Measurements from ENCODE around the gene SPATA20.

The SPATA20 gene

DNA sequence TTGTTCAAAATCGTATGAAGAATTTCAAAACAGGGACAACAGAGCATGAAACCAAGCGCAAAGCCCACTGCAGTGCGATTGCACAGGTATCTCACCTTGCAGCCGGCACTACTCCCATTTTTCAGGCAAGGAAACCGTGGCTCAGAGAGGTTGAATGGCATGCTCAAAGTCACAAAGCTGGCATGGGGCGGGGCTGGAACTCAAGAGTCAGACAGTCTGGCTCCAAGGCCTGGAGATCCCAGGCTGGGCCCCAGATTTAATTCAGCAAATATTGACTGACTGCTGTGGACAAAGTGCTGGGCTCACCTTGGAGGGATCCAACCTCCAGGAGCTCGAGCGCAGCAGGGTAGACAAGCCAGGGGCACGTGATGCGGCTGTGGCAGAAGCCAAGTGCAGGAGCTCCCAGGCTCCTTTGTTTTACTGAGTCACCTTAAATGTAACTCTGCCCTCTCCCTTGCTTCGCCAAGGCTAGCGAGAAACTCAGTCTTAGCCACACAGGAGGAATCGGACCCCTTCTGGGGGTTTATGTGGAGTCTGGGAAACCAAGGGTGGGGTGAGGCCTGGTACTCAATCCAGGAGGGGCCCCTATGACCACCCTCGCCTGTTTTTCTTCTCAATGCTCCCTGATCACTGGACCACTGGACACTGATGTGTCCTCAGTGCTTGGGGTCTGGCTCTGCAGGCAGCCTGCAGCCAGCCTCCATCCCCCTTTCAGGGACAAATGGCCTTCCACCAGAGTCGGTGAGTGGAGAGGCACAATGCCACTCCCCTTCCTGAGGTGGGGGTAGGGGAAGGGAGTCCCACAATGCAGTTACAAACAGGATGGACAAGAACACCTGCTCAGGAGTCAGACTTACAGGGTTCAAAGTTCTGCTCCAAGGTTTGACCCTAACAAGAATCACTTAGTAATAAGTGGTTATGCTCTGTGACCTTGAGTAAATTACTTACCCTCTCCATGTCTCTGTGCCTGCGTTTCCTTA lies 3.9 kb upstream of the SPATA20 start:
- no peak overlapping the region for H3K18ac ChIP-seq (ENCODE audit: low read length)
- WGBS (ENCODE audit: extremely low coverage, insufficient coverage, insufficient read length) = no CpG with 5 or more reads among the region's 16 CpGs
- no peak overlapping the region for H4K8ac ChIP-seq (ENCODE audit: low read depth, low read length)

GRCh38 chr17:50544516-50544915 lies 2.5 kb upstream of the SPATA20 start:
- H3K9me3 ChIP-seq (ENCODE audit: insufficient read depth, low read depth, low read length) = no peaks in the 10 kb centered on the region

More for the DNA sequence above, 3.9 kb upstream of the SPATA20 start:
- Histone ChIP-seq H4K12ac (ENCODE audit: low read depth, low read length) (no peak overlapping the region), H3K14ac (ENCODE audit: low read length) (no peak overlapping the region), H3K4me3 (ENCODE audit: low read depth, low read length) (no peak overlapping the region), H2AK5ac (ENCODE audit: low read length) (no peak overlapping the region), H3K9ac (ENCODE audit: low read length) (no peak overlapping the region), H3K4ac (ENCODE audit: low read depth, low read length) (no peak overlapping the region), H3K79me1 (ENCODE audit: low read length) (peaks cover 13% of the 10 kb centered on the region), H2BK5ac (ENCODE audit: low read depth, low read length, poor library complexity) (no peak overlapping the region), H3K27me3 (ENCODE audit: insufficient read depth, low read length) (no peaks in the 10 kb centered on the region), H4K91ac (ENCODE audit: low read depth, low read length) (peak overlapping the region; percentile 7), H3K4me2 (ENCODE audit: low read length) (no peak overlapping the region), H2BK120ac (ENCODE audit: insufficient read depth, low read length, poor library complexity) (peak overlapping the region; percentile 4), H2AFZ (ENCODE audit: insufficient read depth, low read length, poor library complexity) (no peak overlapping the region), H3K79me2 (ENCODE audit: control insufficient read depth, insufficient read depth, low read length, poor library complexity) (peaks cover 3% of the 10 kb centered on the region), H3K23ac (ENCODE audit: low read length) (no peak overlapping the region), H2BK12ac (ENCODE audit: low read length) (no peak overlapping the region), H3K4me1 (ENCODE audit: control insufficient read depth in 1 of 2, insufficient read depth in 2 of 2, low read length in 2 of 2) (peaks cover 25 to 28% of the 10 kb centered on the region in 2 experiments), H3K27ac (ENCODE audit: low read depth, low read length) (no peak overlapping the region), H3K36me3 (ENCODE audit: control insufficient read depth in 1 of 2, insufficient read depth in 2 of 2, low read length in 2 of 2) (peaks cover 21 to 25% of the 10 kb centered on the region in 2 experiments), H3K9me3 (ENCODE audit: insufficient read depth, low read depth, low read length) (no peaks in the 10 kb centered on the region)
- no peak for DNase-seq

DNA sequence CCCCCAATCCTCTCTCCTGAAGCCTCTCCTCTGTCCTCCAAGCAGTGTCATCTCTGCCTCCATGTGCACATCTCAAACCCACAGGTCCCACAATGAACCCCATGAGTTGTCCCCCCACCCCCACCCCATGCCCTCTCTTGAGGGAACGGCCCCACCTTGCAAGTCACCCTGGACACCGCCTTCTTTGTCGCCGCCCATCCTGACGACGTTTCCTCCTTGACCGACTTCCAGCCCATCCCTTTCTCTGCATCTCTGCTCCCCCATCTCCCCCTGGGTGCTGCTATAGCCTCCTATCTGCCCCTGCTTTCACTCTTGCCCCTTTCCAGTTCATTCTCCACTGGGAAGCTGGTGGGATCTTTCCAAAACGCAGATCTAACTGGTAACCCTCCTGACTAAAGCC lies 1.7 kb upstream of the SPATA20 start:
- H3K18ac ChIP-seq (ENCODE audit: low read length) = no peak overlapping the region
- peaks cover 13% of the 10 kb centered on the region for H3K79me1 ChIP-seq (ENCODE audit: low read length)
- H2BK12ac ChIP-seq (ENCODE audit: low read length) = no peak overlapping the region
- no peak for DNase-seq
- no peak overlapping the region for H4K12ac ChIP-seq (ENCODE audit: low read depth, low read length)
- no peak overlapping the region for H4K91ac ChIP-seq (ENCODE audit: low read depth, low read length)
- no peak overlapping the region for H3K4me2 ChIP-seq (ENCODE audit: low read length)
- H3K9me3 ChIP-seq (ENCODE audit: insufficient read depth, low read depth, low read length) = no peaks in the 10 kb centered on the region
- no peak overlapping the region for H2BK120ac ChIP-seq (ENCODE audit: insufficient read depth, low read length, poor library complexity)
- peaks cover 2 to 10% of the 10 kb centered on the region in 2 experiments for H3K36me3 ChIP-seq (ENCODE audit: control insufficient read depth in 1 of 2, insufficient read depth in 2 of 2, low read length in 2 of 2)
- no peak overlapping the region for H3K4me3 ChIP-seq (ENCODE audit: low read depth, low read length)
- peaks cover 3% of the 10 kb centered on the region for H3K79me2 ChIP-seq (ENCODE audit: control insufficient read depth, insufficient read depth, low read length, poor library complexity)
- H3K27ac ChIP-seq (ENCODE audit: low read depth, low read length) = no peak overlapping the region
- H2BK5ac ChIP-seq (ENCODE audit: low read depth, low read length, poor library complexity) = no peak overlapping the region
- H4K8ac ChIP-seq (ENCODE audit: low read depth, low read length) = no peak overlapping the region
- H3K14ac ChIP-seq (ENCODE audit: low read length) = no peak overlapping the region
- WGBS (ENCODE audit: extremely low coverage, insufficient coverage, insufficient read length) = no CpG with 5 or more reads among the region's 8 CpGs
- H3K4me1 ChIP-seq (ENCODE audit: control insufficient read depth in 1 of 2, insufficient read depth in 2 of 2, low read length in 2 of 2) = peaks cover 21 to 26% of the 10 kb centered on the region in 2 experiments
- no peak overlapping the region for H2AFZ ChIP-seq (ENCODE audit: insufficient read depth, low read length, poor library complexity)
- H3K9ac ChIP-seq (ENCODE audit: low read length) = no peak overlapping the region
- H3K23ac ChIP-seq (ENCODE audit: low read length) = no peak overlapping the region
- H2AK5ac ChIP-seq (ENCODE audit: low read length) = no peak overlapping the region
- H3K27me3 ChIP-seq (ENCODE audit: insufficient read depth, low read length) = no peaks in the 10 kb centered on the region
- no peak overlapping the region for H3K4ac ChIP-seq (ENCODE audit: low read depth, low read length)

More at GRCh38 chr17:50544516-50544915, 2.5 kb upstream of the SPATA20 start:
- H3K9ac ChIP-seq (ENCODE audit: low read length) = no peak overlapping the region
- no peak overlapping the region for H4K91ac ChIP-seq (ENCODE audit: low read depth, low read length)
- H3K27ac ChIP-seq (ENCODE audit: low read depth, low read length) = no peak overlapping the region
- no peaks in the 10 kb centered on the region for H3K27me3 ChIP-seq (ENCODE audit: insufficient read depth, low read length)
- H3K4me3 ChIP-seq (ENCODE audit: low read depth, low read length) = no peak overlapping the region
- H4K8ac ChIP-seq (ENCODE audit: low read depth, low read length) = no peak overlapping the region
- DNase-seq = no peak
- H3K18ac ChIP-seq (ENCODE audit: low read length) = no peak overlapping the region
- no peak overlapping the region for H2BK120ac ChIP-seq (ENCODE audit: insufficient read depth, low read length, poor library complexity)
- peaks cover 3% of the 10 kb centered on the region for H3K79me2 ChIP-seq (ENCODE audit: control insufficient read depth, insufficient read depth, low read length, poor library complexity)
- H3K4ac ChIP-seq (ENCODE audit: low read depth, low read length) = no peak overlapping the region
- no peak overlapping the region for H2BK5ac ChIP-seq (ENCODE audit: low read depth, low read length, poor library complexity)
- peaks cover 8 to 15% of the 10 kb centered on the region in 2 experiments for H3K36me3 ChIP-seq (ENCODE audit: control insufficient read depth in 1 of 2, insufficient read depth in 2 of 2, low read length in 2 of 2)
- no peak overlapping the region for H2BK12ac ChIP-seq (ENCODE audit: low read length)
- peaks cover 13% of the 10 kb centered on the region for H3K79me1 ChIP-seq (ENCODE audit: low read length)
- no peak overlapping the region for H2AK5ac ChIP-seq (ENCODE audit: low read length)
- H3K4me1 ChIP-seq (ENCODE audit: control insufficient read depth in 1 of 2, insufficient read depth in 2 of 2, low read length in 2 of 2) = peaks cover 24 to 28% of the 10 kb centered on the region in 2 experiments
- H2AFZ ChIP-seq (ENCODE audit: insufficient read depth, low read length, poor library complexity) = no peak overlapping the region
- H3K4me2 ChIP-seq (ENCODE audit: low read length) = no peak overlapping the region
- H3K23ac ChIP-seq (ENCODE audit: low read length) = no peak overlapping the region
- H4K12ac ChIP-seq (ENCODE audit: low read depth, low read length) = no peak overlapping the region
- H3K14ac ChIP-seq (ENCODE audit: low read length) = no peak overlapping the region
- no CpG with 5 or more reads among the region's 7 CpGs for WGBS (ENCODE audit: extremely low coverage, insufficient coverage, insufficient read length)

DNA sequence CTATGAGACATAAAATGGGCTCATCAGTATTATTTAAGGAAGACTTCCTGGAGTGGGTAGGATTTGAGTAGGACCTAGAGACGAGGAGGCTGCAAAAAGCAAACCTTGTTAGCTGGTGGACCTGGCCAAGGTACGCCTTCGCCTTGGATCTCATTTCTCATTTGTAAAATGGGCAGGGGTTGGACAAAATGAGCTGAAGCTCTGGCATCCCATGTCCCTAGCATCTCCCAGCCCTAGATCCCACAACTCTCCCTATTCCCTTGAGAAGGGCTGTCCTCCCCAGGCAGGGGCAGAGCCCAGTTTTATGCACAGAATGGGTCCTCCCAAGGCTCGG lies 306 bp upstream of the SPATA20 start:
- WGBS (ENCODE audit: extremely low coverage, insufficient coverage, insufficient read length) = no CpG with 5 or more reads among the region's 4 CpGs
- no peak overlapping the region for H3K23ac ChIP-seq (ENCODE audit: low read length)

More for the DNA sequence above, 306 bp upstream of the SPATA20 start:
- Histone ChIP-seq H2BK12ac (ENCODE audit: low read length) (no peak overlapping the region), H3K4me2 (ENCODE audit: low read length) (peak overlapping the region; percentile 33), H3K4me1 (ENCODE audit: control insufficient read depth in 1 of 2, insufficient read depth in 2 of 2, low read length in 2 of 2) (peaks cover 17 to 19% of the 10 kb centered on the region in 2 experiments), H3K4me3 (ENCODE audit: low read depth, low read length) (no peak overlapping the region), H3K36me3 (ENCODE audit: control insufficient read depth in 1 of 2, insufficient read depth in 2 of 2, low read length in 2 of 2) (no peaks in the 10 kb centered on the region), H4K12ac (ENCODE audit: low read depth, low read length) (no peak overlapping the region), H2BK120ac (ENCODE audit: insufficient read depth, low read length, poor library complexity) (no peak overlapping the region), H3K27me3 (ENCODE audit: insufficient read depth, low read length) (no peaks in the 10 kb centered on the region), H2AFZ (ENCODE audit: insufficient read depth, low read length, poor library complexity) (no peak overlapping the region), H4K8ac (ENCODE audit: low read depth, low read length) (no peak overlapping the region), H3K27ac (ENCODE audit: low read depth, low read length) (no peak overlapping the region), H2AK5ac (ENCODE audit: low read length) (no peak overlapping the region), H3K9ac (ENCODE audit: low read length) (no peak overlapping the region), H3K79me2 (ENCODE audit: control insufficient read depth, insufficient read depth, low read length, poor library complexity) (peaks cover 3% of the 10 kb centered on the region), H3K4ac (ENCODE audit: low read depth, low read length) (no peak overlapping the region), H3K18ac (ENCODE audit: low read length) (no peak overlapping the region), H2BK5ac (ENCODE audit: low read depth, low read length, poor library complexity) (no peak overlapping the region), H3K79me1 (ENCODE audit: low read length) (peaks cover 9% of the 10 kb centered on the region), H3K9me3 (ENCODE audit: insufficient read depth, low read depth, low read length) (no peaks in the 10 kb centered on the region), H3K14ac (ENCODE audit: low read length) (no peak overlapping the region), H4K91ac (ENCODE audit: low read depth, low read length) (no peak overlapping the region)
- DNase-seq = no peak

Measured in trophoblast cell (in vitro differentiated cells and primary cell).